Mesenchymal stem cell (in vitro differentiated cells and primary cell): ENCODE measurements around the gene CHST15.

ENCODE experiments used
- DNase-seq: peaks from one replicate; pipeline ENCODE4 v3.0.0-alpha.2; 2013
- H2AFZ ChIP-seq: one replicate; pipeline ENCODE4 v1.6.1; 2013; ENCODE audit warnings: low read depth, mild to moderate bottlenecking, control low read depth, inconsistent platforms, low read length, moderate library complexity
- H2AK5ac ChIP-seq: 2 replicates; pipeline ENCODE4 v1.6.1; 2013; ENCODE audit warnings: low read length, moderate library complexity, mild to moderate bottlenecking, inconsistent platforms; ENCODE audit not compliant: severe bottlenecking
- H2BK120ac ChIP-seq: one replicate; pipeline ENCODE4 v1.6.1; 2013; ENCODE audit warnings: low read depth, mild to moderate bottlenecking, inconsistent platforms, low read length, moderate library complexity
- H2BK12ac ChIP-seq, 2 experiments: one replicate each; pipeline ENCODE4 v1.6.1; 2013; ENCODE audit warnings: inconsistent platforms in 2 of 2, low read length in 2 of 2, mild to moderate bottlenecking in 2 of 2, moderate library complexity in 2 of 2, control low read depth in 1 of 2
- H2BK15ac ChIP-seq: one replicate; pipeline ENCODE4 v1.6.1; 2013; ENCODE audit warnings: mild to moderate bottlenecking, low read depth, inconsistent platforms; ENCODE audit not compliant: poor library complexity, severe bottlenecking
- H2BK5ac ChIP-seq: 2 replicates; pipeline ENCODE4 v1.6.1; 2013; ENCODE audit warnings: low read depth, mild to moderate bottlenecking, low read length, control low read depth, inconsistent platforms; ENCODE audit not compliant: poor library complexity, severe bottlenecking
- H3K14ac ChIP-seq, 2 experiments: one replicate each; pipeline ENCODE4 v1.6.1; 2013; ENCODE audit warnings: inconsistent platforms in 2 of 2, low read length in 2 of 2, control low read depth in 1 of 2, mild to moderate bottlenecking in 1 of 2, moderate library complexity in 1 of 2
- H3K18ac ChIP-seq, 2 experiments: one replicate each; pipeline ENCODE4 v1.6.1; 2013; ENCODE audit warnings: inconsistent platforms in 2 of 2, low read length in 2 of 2, control low read depth in 1 of 2, low read depth in 1 of 2, mild to moderate bottlenecking in 1 of 2
- H3K23ac ChIP-seq, 2 experiments: one replicate each; pipeline ENCODE4 v1.6.1; 2013; ENCODE audit warnings: inconsistent platforms in 2 of 2, low read length in 2 of 2, mild to moderate bottlenecking in 2 of 2, moderate library complexity in 2 of 2, control low read depth in 1 of 2
- H3K27ac ChIP-seq: 2 replicates; pipeline ENCODE4 v1.5.1; 2013; ENCODE audit warnings: mild to moderate bottlenecking, moderate library complexity, low read length, control low read depth, inconsistent platforms; ENCODE audit not compliant: poor library complexity, severe bottlenecking
- H3K27me3 ChIP-seq, 2 experiments: 2 replicates each; pipeline versions ENCODE4 v1.6.1 to v1.7.0; 2013; ENCODE audit warnings: low read length in 2 of 2, mild to moderate bottlenecking in 2 of 2, moderate library complexity in 2 of 2, control low read depth in 1 of 2, inconsistent platforms in 1 of 2; ENCODE audit not compliant: control insufficient read depth in 1 of 2, insufficient read depth in 1 of 2
- H3K36me3 ChIP-seq, 2 experiments: 2 replicates each; pipeline versions ENCODE4 v1.6.1 to v1.7.0; 2013; ENCODE audit warnings: low read length in 2 of 2, control low read depth in 1 of 2, inconsistent platforms in 1 of 2, low read depth in 1 of 2, mild to moderate bottlenecking in 1 of 2; ENCODE audit not compliant: insufficient read depth in 2 of 2, control insufficient read depth in 1 of 2
- H3K4ac ChIP-seq, 2 experiments: one replicate each; pipeline ENCODE4 v1.6.1; 2013; ENCODE audit warnings: inconsistent platforms in 2 of 2, low read length in 2 of 2, mild to moderate bottlenecking in 2 of 2, moderate library complexity in 2 of 2, control low read depth in 1 of 2, low read depth in 1 of 2
- H3K4me1 ChIP-seq: 2 replicates; pipeline ENCODE4 v1.6.1; 2013; ENCODE audit warnings: low read depth, low read length, control low read depth; ENCODE audit not compliant: control insufficient read depth, insufficient read depth
- H3K4me2 ChIP-seq: 2 replicates; pipeline ENCODE4 v1.6.1; 2013; ENCODE audit warnings: low read length, mild to moderate bottlenecking, inconsistent platforms; ENCODE audit not compliant: poor library complexity, severe bottlenecking
- H3K4me3 ChIP-seq, 2 experiments: 2 replicates each; pipeline versions ENCODE4 v1.5.1 to v1.7.0; 2013; ENCODE audit warnings: low read length in 2 of 2, mild to moderate bottlenecking in 2 of 2, control low read depth in 1 of 2, low read depth in 1 of 2; ENCODE audit not compliant: insufficient read depth in 1 of 2
- H3K79me1 ChIP-seq: replicated peaks from 2 replicates; pipeline ENCODE4 v1.6.1; 2013; ENCODE audit warnings: mild to moderate bottlenecking, control low read depth, low read length, inconsistent platforms; ENCODE audit not compliant: poor library complexity, severe bottlenecking
- H3K9ac ChIP-seq: 2 replicates; pipeline ENCODE4 v1.7.0; 2013; ENCODE audit warnings: mild to moderate bottlenecking, low read length, moderate library complexity
- H3K9me3 ChIP-seq: 2 replicates; pipeline ENCODE4 v1.7.0; 2013; ENCODE audit warnings: mild to moderate bottlenecking, low read length; ENCODE audit not compliant: control insufficient read depth
- H4K8ac ChIP-seq: one replicate; pipeline ENCODE4 v1.6.1; 2013; ENCODE audit warnings: inconsistent platforms, mild to moderate bottlenecking, low read length, moderate library complexity
- H4K91ac ChIP-seq: one replicate; pipeline ENCODE4 v1.6.1; 2013; ENCODE audit warnings: mild to moderate bottlenecking, low read length, inconsistent platforms
- WGBS: methylation state at CpG from one replicate; pipeline ENCODE4 v1.1.7; 2013; ENCODE audit warnings: mixed read lengths; 5-methylcytosine and 5-hydroxymethylcytosine counted together

The CHST15 gene

GRCh38 chr10:124047427-124048152 lies 45.8 kb downstream of the CHST15 start:
- no peak overlapping the region for H4K8ac ChIP-seq
- H3K36me3 ChIP-seq = peaks cover 3 to 23% of the 10 kb centered on the region in 2 experiments
- no peak overlapping the region for H2BK12ac ChIP-seq
- H4K91ac ChIP-seq = no peak overlapping the region
- no peak overlapping the region for H3K14ac ChIP-seq
- 89% methylated on average over 5 of the region's 6 CpGs for WGBS
- no peak overlapping the region for H2AK5ac ChIP-seq
- H2BK15ac ChIP-seq = no peak overlapping the region
- H3K79me1 ChIP-seq = peaks cover 47% of the 10 kb centered on the region
- H3K4me2 ChIP-seq = no peak overlapping the region
- no peak overlapping the region for H3K4ac ChIP-seq
- H3K27me3 ChIP-seq = no peaks in the 10 kb centered on the region
- H3K4me1 ChIP-seq = peaks cover 23% of the 10 kb centered on the region
- no peak overlapping the region for H3K18ac ChIP-seq
- no peak overlapping the region for H2BK5ac ChIP-seq
- no peak overlapping the region for H3K9ac ChIP-seq
- H2AFZ ChIP-seq = no peak overlapping the region
- H3K9me3 ChIP-seq = no peaks in the 10 kb centered on the region
- no peak overlapping the region for H2BK120ac ChIP-seq
- no peak overlapping the region for H3K23ac ChIP-seq
- no peak overlapping the region for H3K27ac ChIP-seq
- DNase-seq = no peak
- H3K4me3 ChIP-seq = no peak overlapping the region

- 92% methylated on average over 18 of the region's 18 CpGs for WGBS
- DNase-seq = no peak
Measured at GRCh38 chr10:124045801-124046355, 47.5 kb downstream of the CHST15 start.

GRCh38 chr10:124045276-124045675 lies 48.1 kb downstream of the CHST15 start:
- Histone ChIP-seq H3K36me3 (peaks cover 3 to 33% of the 10 kb centered on the region in 2 experiments), H3K79me1 (peaks cover 44% of the 10 kb centered on the region), H3K9ac (no peak overlapping the region), H3K4ac (no peak overlapping the region), H3K4me2 (no peak overlapping the region), H2BK120ac (no peak overlapping the region), H2AK5ac (no peak overlapping the region), H3K4me1 (peaks cover 22% of the 10 kb centered on the region), H3K18ac (no peak overlapping the region), H3K9me3 (no peaks in the 10 kb centered on the region), H3K27ac (no peak overlapping the region), H3K4me3 (no peak overlapping the region), H3K14ac (no peak overlapping the region), H2BK12ac (no peak overlapping the region), H3K27me3 (no peaks in the 10 kb centered on the region), H2BK15ac (no peak overlapping the region), H3K23ac (no peak overlapping the region), H2AFZ (no peak overlapping the region), H4K91ac (no peak overlapping the region), H2BK5ac (no peak overlapping the region), H4K8ac (no peak overlapping the region)
- 88% methylated on average over 6 of the region's 6 CpGs for WGBS
- DNase-seq = no peak

More at GRCh38 chr10:124045801-124046355, 47.5 kb downstream of the CHST15 start:
- no peak overlapping the region for H3K23ac ChIP-seq
- H4K8ac ChIP-seq = no peak overlapping the region
- H2AK5ac ChIP-seq = no peak overlapping the region
- H3K79me1 ChIP-seq = peaks cover 45% of the 10 kb centered on the region
- H2BK15ac ChIP-seq = no peak overlapping the region
- H3K9me3 ChIP-seq = no peaks in the 10 kb centered on the region
- no peak overlapping the region for H3K4ac ChIP-seq
- no peak overlapping the region for H2AFZ ChIP-seq
- no peak overlapping the region for H3K9ac ChIP-seq
- H2BK12ac ChIP-seq = no peak overlapping the region
- H4K91ac ChIP-seq = no peak overlapping the region
- no peak overlapping the region for H3K14ac ChIP-seq
- H3K4me1 ChIP-seq = peaks cover 23% of the 10 kb centered on the region
- no peak overlapping the region for H3K27ac ChIP-seq
- H3K36me3 ChIP-seq = peaks cover 3 to 30% of the 10 kb centered on the region in 2 experiments
- H3K27me3 ChIP-seq = no peaks in the 10 kb centered on the region
- H2BK5ac ChIP-seq = no peak overlapping the region
- no peak overlapping the region for H2BK120ac ChIP-seq
- no peak overlapping the region for H3K4me2 ChIP-seq
- H3K18ac ChIP-seq = no peak overlapping the region
- no peak overlapping the region for H3K4me3 ChIP-seq

GRCh38 chr10:124044143-124044862 lies 49.1 kb downstream of the CHST15 start:
- peaks cover 8 to 39% of the 10 kb centered on the region in 2 experiments for H3K36me3 ChIP-seq
- no peak overlapping the region for H4K8ac ChIP-seq
- H4K91ac ChIP-seq = no peak overlapping the region
- H2BK12ac ChIP-seq = peak overlapping the region in 1 of 2 experiments; percentile 11
- H3K18ac ChIP-seq = no peak overlapping the region
- WGBS = 95% methylated on average over 40 of the region's 40 CpGs
- H2AFZ ChIP-seq = no peak overlapping the region
- H3K14ac ChIP-seq = no peak overlapping the region
- H3K4ac ChIP-seq = no peak overlapping the region
- H3K79me1 ChIP-seq = peaks cover 39% of the 10 kb centered on the region
- H2BK120ac ChIP-seq = no peak overlapping the region
- H2BK5ac ChIP-seq = no peak overlapping the region
- H3K4me3 ChIP-seq = no peak overlapping the region
- no peak overlapping the region for H3K27ac ChIP-seq
- no peaks in the 10 kb centered on the region for H3K27me3 ChIP-seq
- no peak overlapping the region for H3K4me2 ChIP-seq
- H2AK5ac ChIP-seq = no peak overlapping the region
- H3K9me3 ChIP-seq = no peaks in the 10 kb centered on the region
- no peak overlapping the region for H3K23ac ChIP-seq
- H3K9ac ChIP-seq = no peak overlapping the region
- H3K4me1 ChIP-seq = peaks cover 13% of the 10 kb centered on the region
- H2BK15ac ChIP-seq = no peak overlapping the region
- no peak for DNase-seq
